NCI-H2029 treated with DMSO at 0.1 percent for 48 hours (cell line): Measurements from ENCODE around the gene ASGR1.

Source experiments
- DNase-seq: peaks from one replicate; lab custom pipeline; 2025; lab: John Stamatoyannopoulos, UW

Gene ASGR1, protein sequence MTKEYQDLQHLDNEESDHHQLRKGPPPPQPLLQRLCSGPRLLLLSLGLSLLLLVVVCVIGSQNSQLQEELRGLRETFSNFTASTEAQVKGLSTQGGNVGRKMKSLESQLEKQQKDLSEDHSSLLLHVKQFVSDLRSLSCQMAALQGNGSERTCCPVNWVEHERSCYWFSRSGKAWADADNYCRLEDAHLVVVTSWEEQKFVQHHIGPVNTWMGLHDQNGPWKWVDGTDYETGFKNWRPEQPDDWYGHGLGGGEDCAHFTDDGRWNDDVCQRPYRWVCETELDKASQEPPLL

DNA sequence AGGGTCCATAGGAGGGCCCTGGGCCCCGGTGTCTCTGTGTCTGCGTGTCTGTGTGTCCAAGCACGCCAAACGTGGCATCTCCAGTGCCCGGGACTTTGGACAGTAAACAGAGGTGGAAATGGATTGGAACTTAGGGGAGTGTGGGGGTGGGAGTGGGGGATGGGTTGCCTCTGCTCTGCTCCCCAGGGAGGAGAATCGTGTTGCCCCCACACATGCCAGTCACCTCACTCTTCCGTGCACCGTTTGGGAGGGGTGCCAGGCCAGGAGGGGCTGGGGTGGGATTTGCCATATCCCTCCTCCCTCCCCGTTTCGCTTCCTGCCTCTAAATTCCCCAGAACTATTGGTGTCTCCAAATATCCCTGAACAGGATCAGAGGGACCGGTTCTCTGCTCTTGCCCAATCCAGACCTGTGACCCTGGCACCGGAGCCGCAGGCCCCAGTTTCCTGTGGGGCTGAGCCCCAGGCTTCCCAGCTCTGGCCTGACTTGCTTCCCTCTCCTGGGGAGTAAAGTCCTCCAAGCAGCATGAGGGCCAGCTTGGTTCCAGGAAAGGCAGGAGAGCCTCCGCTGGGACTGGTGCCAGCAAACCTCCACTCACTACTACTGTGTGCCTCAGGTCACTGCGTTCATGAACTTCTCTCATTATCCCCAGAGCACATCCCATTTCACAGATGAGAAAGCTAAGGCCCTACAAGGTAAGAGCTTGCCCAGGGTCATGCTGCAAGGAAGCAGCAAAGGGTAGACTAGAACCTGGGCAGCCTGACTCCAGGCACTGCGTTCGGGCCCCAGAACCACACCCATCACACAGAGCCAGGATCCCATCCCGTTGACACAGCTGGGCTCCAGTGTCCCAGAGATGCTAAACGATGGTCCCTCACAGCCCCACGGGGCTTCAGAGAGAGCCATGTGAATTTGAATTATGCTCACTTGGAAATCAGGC lies at the start of gene ASGR1:
ASGR1 (minus strand) TSS at position 54 of the 938 bp plus-strand sequence. CDS start 807 bp downstream, outside the sequence.
- DNase-seq: no peak

DNA sequence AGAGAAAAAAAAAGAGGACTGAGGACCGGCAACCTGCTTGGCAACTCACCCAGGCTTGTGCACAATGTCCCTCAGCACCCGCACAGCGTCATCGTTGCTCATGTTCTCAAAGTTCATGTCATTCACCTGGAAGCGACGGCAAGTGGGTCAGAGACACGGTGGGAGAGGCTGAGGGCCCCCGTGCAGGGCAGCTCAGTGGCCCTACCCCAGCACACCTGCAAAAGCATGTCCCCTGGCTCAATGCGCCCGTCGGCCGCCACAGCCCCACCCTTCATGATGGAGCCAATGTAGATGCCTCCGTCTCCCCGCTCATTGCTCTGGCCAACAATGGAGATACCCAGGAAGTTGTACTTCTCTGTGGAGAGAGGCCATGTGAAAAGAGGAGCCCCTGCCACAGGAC lies 49.8 kb upstream of the ASGR1 start:
- DNase-seq: no peak

DNA sequence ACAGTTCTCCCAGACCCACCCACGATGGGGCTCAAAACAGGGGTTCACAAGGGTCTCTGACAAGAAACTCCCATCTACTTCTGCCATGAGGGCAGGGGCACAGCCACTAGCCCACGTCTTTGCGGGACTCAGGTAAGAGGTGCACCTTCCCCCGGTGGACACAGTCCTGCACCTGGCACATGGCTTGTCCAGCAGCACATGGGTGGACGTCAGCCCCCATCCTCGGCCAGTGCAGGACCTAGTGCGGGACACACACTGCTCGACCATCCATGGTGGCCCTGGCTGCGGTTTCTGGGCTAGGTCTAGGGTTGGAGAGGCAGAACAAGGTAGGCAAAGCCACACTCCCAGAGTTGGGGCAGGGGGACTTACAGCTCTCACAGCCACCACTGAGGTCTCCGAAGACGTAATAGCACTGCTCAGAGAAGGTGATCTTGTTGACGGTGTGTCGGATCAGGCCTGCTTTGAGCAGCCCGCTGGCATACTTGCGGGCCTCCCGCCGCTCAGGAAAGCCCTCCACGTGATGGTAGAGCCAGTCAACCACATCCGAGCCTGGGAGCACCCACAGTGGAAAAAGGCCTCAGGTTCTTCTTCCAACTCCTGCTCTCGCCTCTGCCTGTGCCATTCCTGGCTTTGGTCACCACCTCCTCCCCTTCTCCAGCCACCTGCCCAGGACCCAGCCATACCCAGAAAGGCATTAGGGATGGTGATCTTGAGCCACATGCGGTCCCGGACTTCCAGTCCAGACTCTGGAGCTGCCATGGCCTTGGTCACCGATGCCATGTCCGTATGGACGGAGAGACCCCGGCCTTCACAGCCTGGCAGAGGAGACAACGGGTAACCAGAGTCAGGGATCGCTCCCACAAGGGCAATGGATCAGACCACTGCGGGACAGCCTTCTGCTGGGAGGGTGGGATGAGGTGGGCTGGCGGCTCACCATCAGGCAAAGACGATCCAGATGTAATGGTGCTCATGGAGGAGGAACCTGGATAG lies 47.8 kb upstream of the ASGR1 start:
- no peak for DNase-seq

DNA sequence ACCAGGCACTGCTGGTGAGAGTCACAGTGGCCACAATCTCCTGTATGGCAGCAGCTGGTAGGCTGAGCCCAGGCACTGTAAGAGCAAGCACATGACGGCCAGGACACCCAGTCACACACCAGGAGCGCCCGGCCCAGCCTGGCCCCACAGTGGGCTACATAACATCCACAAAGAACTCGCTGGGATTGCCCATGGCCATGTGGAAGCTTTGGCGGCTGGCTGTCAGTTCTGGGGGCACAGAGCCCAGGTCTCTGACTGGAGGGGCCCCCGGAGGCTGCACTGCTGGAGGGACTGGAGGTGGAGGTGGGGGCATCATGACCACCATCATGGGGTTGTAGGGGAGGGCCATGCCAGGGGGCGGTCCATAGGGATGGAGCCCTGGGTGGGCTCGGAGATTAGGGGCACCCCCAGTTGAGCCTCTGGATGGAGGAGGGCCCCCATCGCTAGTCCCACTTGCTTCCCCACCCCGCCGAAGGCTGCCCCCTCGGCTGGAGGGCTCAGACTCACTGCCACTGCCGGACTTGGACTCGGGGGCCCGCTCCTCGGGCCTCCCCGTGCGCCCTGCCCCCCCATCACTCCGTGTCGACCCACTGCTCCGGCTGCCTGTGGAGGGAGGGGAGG lies 46.7 kb upstream of the ASGR1 start:
- DNase-seq: no peak

DNA sequence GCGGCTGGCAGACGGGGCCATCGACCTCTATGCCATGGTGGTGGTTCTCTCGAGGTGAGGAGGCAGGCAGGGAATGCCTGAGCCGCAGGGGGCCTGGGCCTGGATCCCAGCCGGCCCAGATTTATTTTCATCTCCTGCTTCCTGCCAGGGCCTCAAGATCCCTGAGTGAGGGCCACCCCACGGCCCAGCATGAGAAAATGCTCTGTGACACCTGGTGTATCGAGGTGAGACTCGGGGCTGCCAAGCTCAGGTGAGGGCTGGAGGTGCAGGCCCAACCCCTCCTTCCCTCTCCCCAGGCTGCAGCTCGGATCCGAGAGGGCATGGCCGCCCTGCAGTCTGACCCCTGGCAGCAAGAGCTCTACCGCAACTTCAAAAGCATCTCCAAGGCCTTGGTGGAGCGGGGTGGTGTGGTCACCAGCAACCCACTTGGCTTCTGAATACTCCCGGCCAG lies 45.5 kb upstream of the ASGR1 start:
- DNase-seq: no peak

DNA sequence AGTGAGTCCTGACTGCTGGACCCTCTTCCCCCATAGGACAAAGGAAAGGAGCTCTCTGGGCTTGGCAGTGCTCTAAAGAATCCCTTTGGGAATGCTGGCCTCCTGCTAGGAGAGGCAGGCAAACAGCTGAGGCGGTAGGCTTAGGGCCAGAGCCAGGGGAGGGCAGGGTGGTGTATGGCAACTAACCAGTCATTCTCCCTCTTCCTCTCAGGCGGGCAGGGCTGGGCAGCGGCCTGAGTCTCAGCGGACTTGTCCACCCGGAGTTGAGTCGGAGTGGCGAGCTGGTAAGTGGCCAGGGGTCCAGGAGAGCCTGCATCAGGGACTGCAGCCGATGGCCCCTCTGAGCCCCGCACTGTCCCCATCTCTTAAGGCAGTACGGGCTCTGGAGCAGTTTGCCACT lies 44.9 kb upstream of the ASGR1 start:
- no peak for DNase-seq

DNA sequence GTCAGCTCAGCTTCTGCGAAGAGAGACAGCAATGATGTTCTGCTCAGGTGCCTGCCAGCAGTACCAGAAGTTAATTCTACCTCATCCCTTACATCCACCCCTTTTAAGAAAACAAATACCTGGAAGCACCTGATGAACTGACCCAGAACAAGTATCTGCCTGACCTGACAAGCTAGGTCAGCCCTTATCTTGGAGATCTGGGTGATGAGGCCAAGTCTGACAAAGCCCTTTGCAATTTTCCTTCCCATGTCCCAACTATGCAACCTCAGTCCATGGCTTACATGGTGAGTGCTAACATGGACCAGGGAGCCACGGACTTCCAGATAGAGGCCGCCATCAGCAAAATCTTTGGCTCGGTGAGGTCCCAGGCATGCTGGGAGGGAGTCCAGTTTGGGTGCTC lies 44.2 kb upstream of the ASGR1 start:
- DNase-seq: no peak

DNA sequence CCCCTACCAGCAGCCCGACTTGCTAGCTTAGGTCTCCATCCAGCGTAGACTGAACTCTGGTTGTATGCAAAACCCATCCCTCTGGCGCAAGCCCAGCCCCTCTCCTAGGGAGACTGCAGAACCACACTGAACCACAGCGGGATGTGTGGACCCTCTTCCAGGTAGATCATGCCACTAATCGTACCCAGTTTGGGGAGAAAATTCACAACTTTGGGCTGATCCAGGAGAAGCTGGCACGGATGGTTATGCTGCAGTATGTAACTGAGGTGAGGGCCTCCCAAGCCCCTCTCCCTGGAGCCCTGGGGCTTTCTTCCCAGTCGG lies 43.8 kb upstream of the ASGR1 start:
- DNase-seq: no peak

DNA sequence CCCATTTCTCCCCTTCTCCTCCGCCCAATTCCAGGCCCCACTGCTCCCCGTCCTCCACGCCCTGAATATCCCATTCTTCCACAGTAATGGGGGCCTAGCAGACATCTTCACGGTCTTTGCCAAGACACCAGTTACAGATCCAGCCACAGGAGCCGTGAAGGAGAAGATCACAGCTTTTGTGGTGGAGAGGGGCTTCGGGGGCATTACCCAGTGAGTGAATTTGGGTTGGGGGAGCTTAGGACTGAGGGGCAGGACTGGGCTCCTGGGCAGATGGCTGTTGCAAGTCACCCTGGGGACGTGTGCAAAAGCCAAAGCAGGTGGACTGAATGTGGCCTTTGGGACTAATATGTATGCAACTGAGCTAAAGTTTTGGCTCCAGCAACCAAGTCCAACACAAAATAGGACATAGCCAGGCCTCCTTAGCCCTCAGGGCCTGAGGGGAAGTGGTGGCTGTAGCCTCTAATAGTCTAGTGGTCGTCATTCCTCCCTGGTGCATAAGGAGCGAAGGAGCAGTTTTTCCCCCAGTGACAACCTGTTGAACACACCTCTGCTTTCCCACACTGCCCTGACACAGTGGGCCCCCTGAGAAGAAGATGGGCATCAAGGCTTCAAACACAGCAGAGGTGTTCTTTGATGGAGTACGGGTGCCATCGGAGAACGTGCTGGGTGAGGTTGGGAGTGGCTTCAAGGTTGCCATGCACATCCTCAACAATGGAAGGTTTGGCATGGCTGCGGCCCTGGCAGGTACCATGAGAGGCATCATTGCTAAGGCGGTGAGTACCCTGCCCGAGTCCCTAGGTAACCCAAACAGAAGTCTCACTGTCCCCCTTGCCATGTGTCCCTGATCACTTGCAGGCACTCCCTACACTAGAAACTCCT lies 43.2 kb upstream of the ASGR1 start:
- no peak for DNase-seq

DNA sequence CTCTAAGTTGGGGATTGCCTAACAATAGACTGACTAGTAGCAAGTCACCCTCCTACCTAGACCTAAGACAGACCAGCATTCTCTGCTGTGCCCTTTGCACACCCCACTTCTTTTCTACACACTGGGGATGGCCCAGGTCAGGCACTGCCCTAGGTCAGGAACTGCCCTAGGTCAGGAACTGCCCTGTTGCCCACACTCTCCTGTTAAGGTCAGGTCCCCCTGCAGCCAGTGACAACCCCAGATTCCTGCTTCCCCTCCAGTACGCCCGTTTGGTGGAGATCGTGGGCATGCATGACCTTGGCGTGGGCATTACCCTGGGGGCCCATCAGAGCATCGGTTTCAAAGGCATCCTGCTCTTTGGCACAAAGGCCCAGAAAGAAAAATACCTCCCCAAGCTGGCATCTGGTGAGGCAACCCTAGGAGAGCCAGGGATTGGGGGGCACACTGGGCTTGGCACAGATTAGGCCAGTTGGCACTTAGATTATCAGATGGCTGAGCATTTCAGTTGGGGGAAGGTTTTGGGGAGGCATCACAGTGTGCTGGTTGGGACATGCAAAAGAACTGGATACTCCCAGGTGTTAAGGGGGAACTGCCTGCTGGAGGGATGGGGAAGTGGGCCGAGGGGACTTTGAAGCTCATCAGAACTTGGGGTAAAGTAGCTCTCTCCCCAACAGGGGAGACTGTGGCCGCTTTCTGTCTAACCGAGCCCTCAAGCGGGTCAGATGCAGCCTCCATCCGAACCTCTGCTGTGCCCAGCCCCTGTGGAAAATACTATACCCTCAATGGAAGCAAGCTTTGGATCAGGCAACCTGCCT lies 42.3 kb upstream of the ASGR1 start:
- no peak for DNase-seq

DNA sequence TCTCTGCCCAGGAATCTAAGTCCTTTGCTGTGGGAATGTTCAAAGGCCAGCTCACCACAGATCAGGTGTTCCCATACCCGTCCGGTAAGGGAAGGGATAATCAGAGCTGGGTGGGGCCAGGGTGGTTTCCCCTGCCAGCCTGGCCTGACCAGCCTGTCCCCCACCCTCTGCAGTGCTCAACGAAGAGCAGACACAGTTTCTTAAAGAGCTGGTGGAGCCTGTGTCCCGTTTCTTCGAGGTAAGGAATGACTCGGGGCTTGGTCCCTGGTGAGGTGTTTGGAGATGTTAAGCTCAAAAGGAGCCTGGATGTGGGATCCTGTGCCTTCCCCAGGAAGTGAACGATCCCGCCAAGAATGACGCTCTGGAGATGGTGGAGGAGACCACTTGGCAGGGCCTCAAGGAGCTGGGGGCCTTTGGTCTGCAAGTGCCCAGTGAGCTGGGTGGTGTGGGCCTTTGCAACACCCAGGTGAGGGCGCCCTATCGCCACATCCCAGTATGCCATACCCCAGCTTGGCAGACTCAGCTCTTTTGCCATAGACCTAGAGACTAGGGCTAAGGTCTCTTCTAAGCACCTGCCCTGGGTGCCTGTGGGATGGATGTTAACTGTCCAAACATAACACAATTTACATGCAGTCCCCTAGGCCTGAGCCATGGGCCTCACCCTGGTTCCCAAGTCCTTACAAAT lies 41.6 kb upstream of the ASGR1 start:
- DNase-seq: peak; percentile 2

DNA sequence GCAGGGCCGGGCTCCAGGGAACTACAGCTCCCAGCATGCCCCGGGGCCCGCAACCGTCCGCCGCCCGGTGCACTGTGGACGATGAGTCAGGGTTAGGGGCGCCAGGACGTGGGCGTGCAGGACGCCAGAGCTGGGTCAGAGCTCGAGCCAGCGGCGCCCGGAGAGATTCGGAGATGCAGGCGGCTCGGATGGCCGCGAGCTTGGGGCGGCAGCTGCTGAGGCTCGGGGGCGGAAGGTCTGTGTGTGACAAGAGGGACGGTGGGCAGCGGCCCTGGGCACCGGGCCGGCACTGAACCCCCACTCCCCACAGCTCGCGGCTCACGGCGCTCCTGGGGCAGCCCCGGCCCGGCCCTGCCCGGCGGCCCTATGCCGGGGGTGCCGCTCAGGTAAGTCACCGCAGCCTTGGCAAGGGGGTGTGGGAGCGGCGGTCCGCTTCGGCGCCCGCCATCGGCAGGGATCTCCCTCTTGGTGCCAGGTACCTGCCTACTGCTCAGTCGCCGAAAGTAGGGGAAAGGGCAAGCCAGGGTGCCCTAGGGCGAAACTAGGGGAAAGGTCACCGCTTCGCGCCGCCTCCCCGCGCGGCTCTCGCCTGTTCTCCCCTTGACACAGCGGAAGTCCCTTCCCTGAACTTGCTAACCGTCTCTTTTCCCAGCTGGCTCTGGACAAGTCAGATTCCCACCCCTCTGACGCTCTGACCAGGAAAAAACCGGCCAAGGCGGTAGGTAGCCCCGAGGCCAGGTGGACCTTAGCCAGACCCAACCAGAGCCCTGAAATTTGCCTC lies 40.8 kb upstream of the ASGR1 start, which contains the start of the genes ACADVL and DLG4:
ACADVL (plus strand) TSS at position 127 of the 781 bp plus-strand sequence; CDS start at position 174, 47 bp downstream.
DLG4 (minus strand) TSS at position 25 of the 781 bp plus-strand sequence.
- peak; percentile 14 for DNase-seq

DNA sequence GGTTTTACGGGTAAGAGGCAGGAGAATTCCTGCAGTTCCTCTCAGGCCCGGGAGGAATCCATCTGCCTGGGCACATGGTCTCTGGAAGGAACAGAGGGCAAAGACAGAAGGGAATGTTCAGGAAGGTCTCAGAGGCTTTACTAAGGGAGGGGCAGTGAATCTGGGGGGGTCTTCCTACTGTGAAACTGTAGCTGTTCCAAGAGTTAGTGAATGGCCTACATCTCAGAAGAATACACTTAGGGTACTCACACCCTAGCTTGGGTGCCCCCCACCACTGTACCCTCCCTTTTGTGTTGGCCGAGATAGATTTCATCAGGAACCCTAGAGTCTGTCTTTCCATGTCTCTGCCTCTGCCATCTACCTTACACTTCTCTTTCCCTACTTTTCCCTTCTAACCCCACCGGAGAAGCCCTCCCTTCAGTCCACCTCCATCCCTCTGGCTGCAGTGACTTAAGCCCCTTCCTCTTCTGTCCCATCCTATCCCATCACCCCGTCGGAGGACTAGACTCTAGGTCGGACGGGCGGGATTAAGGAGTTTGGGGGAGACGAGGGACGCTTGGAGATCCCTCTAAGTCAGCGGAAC lies 40.1 kb upstream of the ASGR1 start:
- no peak for DNase-seq

DNA sequence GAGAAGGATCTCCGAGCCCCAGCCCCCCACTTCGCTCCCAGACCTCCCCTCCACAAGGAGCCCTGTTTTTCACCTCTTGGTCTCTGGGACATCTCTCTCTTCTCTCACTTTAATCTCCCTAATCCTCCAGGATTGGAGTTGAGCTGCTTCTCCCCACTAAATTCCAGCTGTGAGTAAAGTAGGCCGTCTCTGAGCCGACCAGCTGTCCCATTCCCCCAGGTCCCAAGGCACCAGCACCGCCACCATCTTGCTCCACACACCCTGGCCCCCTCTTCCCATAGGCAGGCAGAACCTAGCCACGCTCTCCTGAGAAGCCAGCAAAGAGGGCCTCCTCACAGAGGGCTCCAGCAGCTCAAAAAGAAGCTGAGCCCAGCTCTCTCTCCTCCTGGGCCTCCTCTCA lies 39.6 kb upstream of the ASGR1 start:
- DNase-seq: no peak

DNA sequence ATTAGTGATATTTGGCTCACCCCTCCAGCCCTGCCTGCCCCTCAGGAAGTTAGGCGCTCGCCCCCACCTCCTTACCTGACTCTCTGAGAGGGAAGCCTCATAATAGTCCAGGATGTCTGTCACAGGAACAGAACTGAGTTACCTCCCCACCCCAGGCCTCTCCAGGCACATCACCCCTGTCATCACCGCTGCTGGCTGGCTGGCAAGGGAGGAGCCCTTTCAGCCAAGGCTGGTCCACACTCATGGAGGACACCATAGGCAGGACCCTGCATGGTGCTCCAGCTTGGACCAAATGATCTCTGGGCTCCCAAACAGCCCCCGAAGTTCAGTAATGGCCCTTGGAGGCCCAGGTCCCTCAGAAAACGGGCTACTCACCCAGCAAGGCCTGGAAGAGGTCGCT lies 39.0 kb upstream of the ASGR1 start:
- DNase-seq: no peak

DNA sequence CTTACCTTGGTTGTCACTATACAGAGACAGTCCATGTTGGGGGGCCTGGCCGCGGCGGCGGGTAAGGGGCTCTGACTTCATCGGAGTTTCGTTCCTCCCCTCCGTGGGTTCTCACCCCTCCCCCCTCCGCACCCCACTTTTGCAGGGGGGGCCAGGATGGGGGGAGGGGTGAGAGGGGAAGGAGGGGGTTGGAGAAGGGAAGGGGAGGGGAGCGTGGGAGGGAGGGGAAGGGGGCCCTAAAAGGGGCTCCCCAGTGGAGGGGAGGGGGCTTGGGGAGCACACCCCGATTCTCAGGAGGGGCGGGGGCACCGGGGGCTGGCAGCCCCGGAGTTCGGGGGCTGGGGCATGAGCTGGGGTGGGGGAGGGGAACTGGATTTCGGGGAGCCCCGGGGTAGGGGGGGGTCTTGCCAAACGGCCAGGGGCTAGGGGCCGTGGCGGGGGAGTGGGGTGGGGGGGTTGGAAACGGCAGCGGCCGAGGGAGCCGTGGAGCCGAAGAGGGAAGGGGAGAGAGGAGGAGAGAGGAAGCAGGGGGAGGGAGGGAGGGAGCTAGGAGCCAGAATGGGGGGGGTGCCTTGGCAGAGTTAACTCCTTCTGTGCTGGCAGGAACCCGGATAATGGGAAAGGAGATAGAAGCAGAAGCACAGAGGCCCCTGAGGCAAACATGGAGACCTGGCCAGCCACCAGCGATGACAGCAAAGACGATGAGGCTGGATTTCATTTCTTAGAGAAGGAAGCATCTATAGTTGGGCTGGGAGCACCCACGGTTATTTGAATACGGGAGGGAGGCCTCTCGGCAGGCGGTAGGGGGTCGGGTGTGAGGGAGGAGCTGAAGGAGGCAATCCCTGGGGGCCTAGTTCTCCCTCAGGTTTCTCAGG lies 38.2 kb upstream of the ASGR1 start:
- no peak for DNase-seq
